IMR-90 (cell line): ENCODE results near the gene RPS28. TPM values are rescaled to one million over a fixed set of nuclear protein-coding genes. Genes with fewer than 3 reads are reported as not detected.

Experiments used
- ATAC-seq: fragments of 200-7000 bp; cut with Tn5 transposase; 2 replicates; pipeline ENCODE4 v1.9.1; 2020; ENCODE audit warnings: low read depth, mild to moderate bottlenecking, moderate library complexity
- BruUV-seq: library from RNA; stranded (reverse); fragments of 400-500 nt; replicated peaks from 2 replicates; lab custom pipeline; 2021; lab: Mats Ljungman, UMichigan
- CTCF ChIA-PET: fragments of 300-600 bp; formaldehyde crosslinking; extraction: SDS; loops from one replicate; lab custom pipeline; 2021; ENCODE audit warnings: antibody characterized with exemption; lab: Yijun Ruan, JAX
- POLR2A ChIA-PET: fragments of 300-600 bp; sonication (Branson Sonifier 250); formaldehyde crosslinking; loops from one replicate; lab custom pipeline; 2022; ENCODE audit warnings: antibody characterized with exemption; ENCODE audit not compliant: unreplicated experiment; lab: Charles Lee
- DNase-seq: peaks from one replicate; pipeline ENCODE4 v3.0.0; 2013
- H2AFZ ChIP-seq: replicated peaks from 2 replicates; pipeline ENCODE3; 2013; ENCODE audit warnings: low read length, mild to moderate bottlenecking; ENCODE audit not compliant: poor library complexity
- H2AK5ac ChIP-seq: 2 replicates; pipeline ENCODE4 v1.6.1; 2013; ENCODE audit warnings: low read depth, low read length, inconsistent platforms
- H2AK9ac ChIP-seq: replicated peaks from 2 replicates; pipeline ENCODE3; 2013; ENCODE audit warnings: mild to moderate bottlenecking, low read depth, low read length, moderate library complexity; ENCODE audit not compliant: poor library complexity
- H2BK120ac ChIP-seq: 2 replicates; pipeline ENCODE4 v1.6.1; 2013; ENCODE audit warnings: low read depth, low read length, inconsistent platforms
- H2BK15ac ChIP-seq: 3 replicates; pipeline ENCODE4 v1.6.1; 2013; ENCODE audit warnings: low read depth, low read length, inconsistent platforms
- H2BK20ac ChIP-seq: 2 replicates; pipeline ENCODE4 v1.6.1; 2013; ENCODE audit warnings: low read depth, mild to moderate bottlenecking, inconsistent platforms, low read length, moderate library complexity
- H2BK5ac ChIP-seq: 2 replicates; pipeline ENCODE4 v1.6.1; 2013; ENCODE audit warnings: mild to moderate bottlenecking, low read depth, low read length, inconsistent platforms; ENCODE audit not compliant: poor library complexity, severe bottlenecking
- H3K14ac ChIP-seq: replicated peaks from 2 replicates; pipeline ENCODE4 v1.6.1; 2013; ENCODE audit warnings: low read depth, low read length, inconsistent platforms
- H3K18ac ChIP-seq: 2 replicates; pipeline ENCODE4 v1.6.1; 2013; ENCODE audit warnings: low read depth, low read length, control low read depth
- H3K23ac ChIP-seq: 2 replicates; pipeline ENCODE4 v1.6.1; 2013; ENCODE audit warnings: low read depth, low read length, inconsistent platforms
- H3K27ac ChIP-seq: 2 replicates; pipeline ENCODE4 v1.5.1; 2013; ENCODE audit warnings: mild to moderate bottlenecking, control low read depth, low read length; ENCODE audit not compliant: insufficient read depth
- H3K27me3 ChIP-seq: 2 replicates; pipeline ENCODE4 v1.6.1; 2013; ENCODE audit warnings: low read length; ENCODE audit not compliant: control insufficient read depth, insufficient read depth
- H3K36me3 ChIP-seq: 2 replicates; pipeline ENCODE4 v1.6.1; 2013; ENCODE audit warnings: low read length, mixed read lengths; ENCODE audit not compliant: control insufficient read depth, insufficient read depth
- H3K4ac ChIP-seq: 2 replicates; pipeline ENCODE4 v1.6.1; 2013; ENCODE audit warnings: low read depth, low read length, inconsistent platforms
- H3K4me1 ChIP-seq: 2 replicates; pipeline ENCODE4 v1.6.1; 2013; ENCODE audit warnings: low read length, mixed read lengths; ENCODE audit not compliant: control insufficient read depth, insufficient read depth
- H3K4me2 ChIP-seq: 2 replicates; pipeline ENCODE4 v1.6.1; 2013; ENCODE audit warnings: low read depth, mild to moderate bottlenecking, control low read depth, low read length, moderate library complexity
- H3K4me3 ChIP-seq: 2 replicates; pipeline ENCODE4 v1.5.1; 2013; ENCODE audit warnings: low read depth, mild to moderate bottlenecking, control low read depth, low read length, moderate library complexity; ENCODE audit not compliant: insufficient read depth
- H3K56ac ChIP-seq: 2 replicates; pipeline ENCODE4 v1.6.1; 2013; ENCODE audit warnings: low read length, inconsistent platforms; ENCODE audit not compliant: insufficient read depth; ENCODE audit errors: extremely low read depth
- H3K79me1 ChIP-seq, 2 experiments: 2 replicates each; pipeline ENCODE4 v1.6.1; 2013; ENCODE audit warnings: low read length in 2 of 2, inconsistent platforms in 1 of 2, low read depth in 1 of 2
- H3K9ac ChIP-seq: 2 replicates; pipeline ENCODE4 v1.6.1; 2013; ENCODE audit warnings: low read depth, low read length, control low read depth
- H3K9me1 ChIP-seq: 2 replicates; pipeline ENCODE4 v1.6.1; 2013; ENCODE audit warnings: low read length, inconsistent platforms; ENCODE audit not compliant: insufficient read depth
- H3K9me3 ChIP-seq: 2 replicates; pipeline ENCODE4 v1.6.1; 2013; ENCODE audit warnings: low read length; ENCODE audit not compliant: control insufficient read depth, insufficient read depth
- H4K20me1 ChIP-seq: 2 replicates; pipeline ENCODE4 v1.6.1; 2013; ENCODE audit warnings: low read length, inconsistent platforms; ENCODE audit not compliant: insufficient read depth
- H4K5ac ChIP-seq: 2 replicates; pipeline ENCODE4 v1.6.1; 2013; ENCODE audit warnings: mild to moderate bottlenecking, low read depth, low read length, control low read depth
- H4K8ac ChIP-seq, 2 experiments: 2 replicates each; pipeline ENCODE4 v1.6.1; 2013; ENCODE audit warnings: low read depth in 2 of 2, low read length in 2 of 2, control low read depth in 1 of 2, inconsistent platforms in 1 of 2
- H4K91ac ChIP-seq: 2 replicates; pipeline ENCODE4 v1.6.1; 2013; ENCODE audit warnings: low read depth, low read length, inconsistent platforms; ENCODE audit not compliant: insufficient read depth
- BHLHE40 ChIP-seq: fragments of 150-350 bp; IDR thresholded peaks from 2 replicates; pipeline ENCODE4 v1.6.1; 2016; ENCODE audit warnings: mild to moderate bottlenecking, low read depth, low read length
- CHD1 ChIP-seq: IDR thresholded peaks from 2 replicates; pipeline ENCODE4 v1.6.1; 2012; ENCODE audit warnings: low read depth, low read length, improper control_type of control experiment
- FOS ChIP-seq: fragments of 150-350 bp; IDR thresholded peaks from 2 replicates; pipeline ENCODE4 v1.6.1; 2016; ENCODE audit warnings: low read depth, low read length
- MAZ ChIP-seq: IDR thresholded peaks from 2 replicates; pipeline ENCODE4 v1.6.1; 2012; ENCODE audit warnings: low read depth, mild to moderate bottlenecking, low read length, improper control_type of control experiment, moderate library complexity, borderline replicate concordance
- MXI1 ChIP-seq: IDR thresholded peaks from 2 replicates; pipeline ENCODE4 v1.6.1; 2012; ENCODE audit warnings: low read depth, mild to moderate bottlenecking, low read length, moderate library complexity, borderline replicate concordance
- POLR2A ChIP-seq: IDR thresholded peaks from 2 replicates; pipeline ENCODE4 v1.6.1; 2012; ENCODE audit warnings: mild to moderate bottlenecking, low read depth, low read length
- RFX5 ChIP-seq: IDR thresholded peaks from 2 replicates; pipeline ENCODE4 v1.8.0; 2012; ENCODE audit warnings: low read depth, mild to moderate bottlenecking, low read length, moderate library complexity
- WGBS, 2 experiments: methylation state at CpG; one replicate each; pipeline versions ENCODE4 v1.1.5 to v1.1.7; 2013; ENCODE audit warnings: missing lambda C conversion rate in 2 of 2; ENCODE audit not compliant: insufficient read length in 1 of 2; ENCODE audit errors: extremely low coverage in 2 of 2; 5-methylcytosine and 5-hydroxymethylcytosine counted together
- dilution Hi-C: fragments of 300-500 bp; cut with HindIII; formaldehyde crosslinking; loops from one replicate; pipeline ENCODE4 v1.14.3; 2018; ENCODE audit warnings: low sequenced_read_pairs; ENCODE audit not compliant: unreplicated experiment
- in situ Hi-C: fragments of 300-500 bp; cut with MboI; formaldehyde crosslinking; loops from 3 replicates; pipeline ENCODE4 v1.14.3; 2019; ENCODE audit warnings: low sequenced_read_pairs, inconsistent platforms, mixed read lengths
- intact Hi-C: fragments of 100-400 bp; cut with micrococcal nuclease; formaldehyde crosslinking; loops from 2 replicates; pipeline ENCODE4 v1.10.0; 2022
- polyA plus RNA-seq, 3 experiments: library from polyadenylated mRNA; depleted of rRNA; stranded (reverse); fragments of >200 nt; gene quantifications; 2 replicates each; pipeline ENCODE4 v1.2.3, GENCODE V29; 2012; ENCODE audit warnings: low replicate concordance in 1 of 3
- total RNA-seq: library from RNA; depleted of rRNA; stranded (reverse); fragments of >200 nt; gene quantifications from 2 replicates; pipeline ENCODE4 v1.2.3, GENCODE V29; 2012
- TF ChIP-seq, protein P1 (sequence below): fragments of 150-350 bp; IDR thresholded peaks from 2 replicates; pipeline ENCODE4 v1.6.1; 2017; ENCODE audit warnings: mild to moderate bottlenecking, antibody characterized with exemption, low read length, low read depth

Gene RPS28
- total and polyA plus RNA-seq, 2 of the 4 experiments (the other 2 are of a cell fraction), result 143 to 643 TPM

- no peak for DNase-seq
- Histone ChIP-seq H2BK15ac (no peak overlapping the region), H3K36me3 (peaks cover 4% of the 10 kb centered on the region; the same call in 1 of the 2 replicates), H3K56ac (no peak overlapping the region), H3K79me1 (peaks cover 6 to 22% of the 10 kb centered on the region in 2 experiments; a peak in 3 of 4 replicates), H3K4me1 (peaks cover 6% of the 10 kb centered on the region), H3K4ac (no peak overlapping the region), H3K4me2 (no peak overlapping the region), H2AK5ac (no peak overlapping the region), H3K23ac (no peak overlapping the region), H4K91ac (no peak overlapping the region), H4K20me1 (no peaks in the 10 kb centered on the region), H2BK20ac (no peak overlapping the region), H3K27me3 (no peaks in the 10 kb centered on the region), H3K9ac (no peak overlapping the region), H3K18ac (no peak overlapping the region), H3K27ac (no peak overlapping the region), H3K9me1 (peaks cover 3% of the 10 kb centered on the region), H3K14ac (no peak overlapping the region), H2AK9ac (no peak overlapping the region), H4K8ac (no peak overlapping the region), H2BK5ac (no peak overlapping the region), H4K5ac (no peak overlapping the region), H2BK120ac (no peak overlapping the region), H3K4me3 (no peak overlapping the region), H3K9me3 (no peaks in the 10 kb centered on the region), H2AFZ (no peak overlapping the region)
- BruUV-seq, result no TSS peak
- ChIA-PET CTCF (no interaction called here), POLR2A (no interaction called here)
- intact Hi-C loops (no loop called here), dilution Hi-C loops (no loop called here), in situ Hi-C loops (no loop called here)
- ATAC-seq, result no peak
- TF ChIP-seq FOS, result no peak
- no peak for TF ChIP-seq RFX5
- TF ChIP-seq MAZ, result no peak
- TF ChIP-seq, protein P1, sequence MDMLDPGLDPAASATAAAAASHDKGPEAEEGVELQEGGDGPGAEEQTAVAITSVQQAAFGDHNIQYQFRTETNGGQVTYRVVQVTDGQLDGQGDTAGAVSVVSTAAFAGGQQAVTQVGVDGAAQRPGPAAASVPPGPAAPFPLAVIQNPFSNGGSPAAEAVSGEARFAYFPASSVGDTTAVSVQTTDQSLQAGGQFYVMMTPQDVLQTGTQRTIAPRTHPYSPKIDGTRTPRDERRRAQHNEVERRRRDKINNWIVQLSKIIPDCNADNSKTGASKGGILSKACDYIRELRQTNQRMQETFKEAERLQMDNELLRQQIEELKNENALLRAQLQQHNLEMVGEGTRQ, result no peak
- TF ChIP-seq POLR2A, result no peak
- no peak for TF ChIP-seq CHD1
- no peak for TF ChIP-seq MXI1
- no peak for TF ChIP-seq BHLHE40
- 82% methylated on average over 33 of the region's 33 CpGs; no CpG with 5 or more reads in 1 of the 2 experiments for WGBS, 2 experiments
Measured at GRCh38 chr19:8304841-8305621, 16.3 kb upstream of the RPS28 start.
